D341Med (cell line): ENCODE measurements around the gene INTS6.

Source experiments
- DNase-seq: peaks from one replicate; pipeline ENCODE4 v3.0.0; 2012; ENCODE audit warnings: low spot score

The INTS6 gene

DNA sequence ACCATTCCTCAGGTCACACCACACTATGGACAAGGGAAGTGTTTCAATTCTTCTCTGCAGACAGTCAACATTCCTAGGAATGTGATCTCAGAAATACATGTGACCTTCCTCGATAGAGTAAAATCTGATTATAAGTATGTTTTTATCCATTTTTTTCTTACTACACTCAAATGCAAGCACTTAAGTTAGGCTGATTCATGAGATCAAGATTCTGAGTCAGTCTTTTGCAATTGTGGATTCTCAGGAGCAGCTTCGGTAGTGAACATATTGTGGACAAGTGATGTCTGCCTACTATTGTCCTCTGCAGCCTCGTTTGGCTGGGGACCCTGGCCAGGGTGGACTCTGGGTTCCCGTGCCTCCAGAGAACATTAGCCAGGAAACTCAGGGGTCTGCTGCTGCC is 110.1 kb downstream of the INTS6 start:
- no peak for DNase-seq

DNA sequence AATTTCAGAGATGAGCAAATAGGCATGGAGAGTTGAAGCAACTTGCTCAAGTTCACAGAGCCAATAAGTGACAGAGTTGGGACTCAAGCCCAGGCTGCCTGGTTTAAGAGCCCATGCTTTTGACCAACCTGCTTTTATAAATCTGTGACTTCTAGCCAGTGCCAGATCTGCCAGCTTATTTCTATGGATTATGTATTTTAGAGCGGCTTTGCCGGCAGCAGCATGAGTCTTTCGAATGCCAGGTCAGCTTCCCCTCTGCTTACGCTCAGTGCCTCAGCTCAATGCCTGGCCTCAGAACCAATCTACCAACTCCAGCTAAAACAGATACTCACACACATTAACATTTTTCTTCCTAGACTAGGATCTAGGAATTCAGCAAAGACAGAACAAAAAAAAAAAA is 111.0 kb downstream of the INTS6 start:
- peak; percentile 76 for DNase-seq

DNA sequence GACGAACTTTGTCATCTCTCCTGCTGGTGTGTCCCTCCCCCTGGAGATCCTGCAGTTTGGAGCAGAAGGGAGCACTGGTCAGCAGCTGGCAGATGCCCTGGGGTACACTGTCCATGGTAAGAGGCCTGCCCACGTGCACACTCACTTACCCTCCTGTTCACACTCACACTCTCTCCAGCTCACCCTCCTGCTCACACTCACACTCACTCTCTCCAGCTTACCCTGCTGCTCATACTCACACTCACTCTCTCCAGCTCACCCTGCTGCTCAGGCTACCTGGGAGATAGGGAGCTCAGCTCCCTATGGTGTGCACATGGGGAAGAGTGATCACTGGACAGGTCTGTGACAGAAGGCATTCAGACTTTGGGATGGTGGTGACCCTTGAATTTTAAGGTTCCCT is 111.6 kb downstream of the INTS6 start:
- DNase-seq: no peak

DNA sequence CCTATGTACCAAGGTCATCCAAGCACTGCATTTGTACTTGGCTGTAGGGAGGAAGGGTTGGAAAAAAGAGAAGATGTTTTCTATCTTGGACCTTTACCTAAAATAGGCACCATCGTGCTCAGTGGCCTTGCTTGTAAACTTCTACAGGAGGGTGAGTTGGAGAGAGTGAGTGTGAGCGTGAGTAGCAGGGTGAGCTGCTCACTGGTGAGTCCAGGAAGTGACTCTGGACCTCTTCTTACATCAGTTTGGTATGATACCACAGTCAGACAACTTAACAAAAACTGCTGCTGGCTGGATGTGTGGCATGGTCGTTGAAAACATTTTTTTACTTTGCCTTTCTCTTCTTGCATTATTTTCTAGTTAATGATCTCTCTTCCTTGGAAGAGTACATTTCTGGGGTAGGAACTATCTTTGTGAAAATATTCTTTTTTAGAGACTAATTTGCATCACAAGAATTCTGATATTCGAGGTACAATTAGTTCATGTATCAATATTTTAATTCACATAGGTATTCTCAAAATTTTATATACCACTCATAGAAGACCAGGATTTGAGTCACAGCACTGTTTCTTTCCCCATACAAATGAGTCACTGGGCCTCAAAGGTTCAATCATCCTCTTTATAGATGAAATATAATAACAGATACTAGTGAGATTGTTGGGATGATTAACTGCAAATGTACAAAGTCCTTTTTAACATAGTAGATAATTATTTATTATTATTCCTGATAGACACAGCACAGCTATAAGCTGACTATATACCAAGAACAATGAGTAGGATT is 112.7 kb downstream of the INTS6 start:
- no peak for DNase-seq

DNA sequence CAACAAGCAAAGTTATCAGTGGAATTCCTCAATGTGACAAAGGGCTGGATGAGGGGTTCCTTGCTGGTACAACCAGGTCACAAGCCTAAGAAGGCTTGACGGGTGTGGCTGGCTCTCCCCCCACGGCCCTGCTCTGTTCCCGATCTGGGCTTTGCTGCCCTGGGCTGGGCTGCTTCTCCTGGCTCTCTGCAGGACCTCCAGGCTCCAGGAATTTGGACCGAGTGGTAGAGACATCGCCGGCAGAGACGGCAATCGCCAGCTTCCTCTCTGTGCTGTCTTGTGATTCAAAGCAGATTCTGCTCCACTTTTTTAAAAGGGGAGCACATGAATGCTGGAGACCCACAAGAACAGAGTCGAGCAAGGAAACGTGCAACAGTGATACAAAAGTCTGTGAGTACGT is 113.5 kb downstream of the INTS6 start, which contains the start of gene SERPINE3:
TSS of gene SERPINE3 (plus strand) at position 338 of the 400 bp plus-strand sequence. CDS start 1,401 bp downstream, outside the sequence.
- DNase-seq: no peak

DNA sequence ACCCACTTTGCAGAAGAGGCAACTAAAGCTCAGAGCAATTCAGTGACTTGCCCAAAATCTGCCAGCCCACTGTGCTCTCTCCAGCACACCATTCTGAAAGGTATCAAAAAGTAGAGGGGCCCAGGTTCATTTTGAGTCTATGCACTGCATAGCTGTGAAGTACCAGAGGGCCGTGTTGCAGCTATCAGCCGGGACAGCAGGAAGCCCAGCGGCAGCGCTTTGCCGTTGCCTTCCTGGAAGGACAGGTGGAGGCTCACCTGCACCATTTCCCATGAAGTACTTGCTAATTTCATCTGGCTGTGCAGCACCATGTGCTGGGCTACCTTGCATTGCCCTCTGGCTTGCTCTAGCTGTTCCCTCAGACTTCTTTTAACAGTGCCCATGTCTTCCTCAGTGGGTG is 116.1 kb downstream of the INTS6 start:
- DNase-seq: no peak

DNA sequence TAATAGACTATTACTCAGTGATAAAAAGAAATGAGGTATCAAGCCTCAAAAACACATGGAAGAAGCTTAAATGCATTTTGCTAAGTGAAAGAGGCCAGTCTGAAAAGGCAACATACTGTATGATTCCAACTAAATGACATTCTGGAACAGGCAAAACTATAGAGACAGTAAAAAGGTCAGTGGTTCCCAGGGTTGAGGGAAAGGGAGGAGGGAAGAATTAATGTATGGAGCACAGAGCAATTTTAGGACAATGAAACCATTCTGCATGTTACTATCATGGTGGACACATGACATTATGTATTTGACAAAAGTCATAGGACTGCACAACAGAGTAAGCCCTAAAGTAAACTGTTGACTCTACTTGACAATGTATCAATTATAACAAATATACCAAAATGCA is 119.0 kb downstream of the INTS6 start:
- no peak for DNase-seq

DNA sequence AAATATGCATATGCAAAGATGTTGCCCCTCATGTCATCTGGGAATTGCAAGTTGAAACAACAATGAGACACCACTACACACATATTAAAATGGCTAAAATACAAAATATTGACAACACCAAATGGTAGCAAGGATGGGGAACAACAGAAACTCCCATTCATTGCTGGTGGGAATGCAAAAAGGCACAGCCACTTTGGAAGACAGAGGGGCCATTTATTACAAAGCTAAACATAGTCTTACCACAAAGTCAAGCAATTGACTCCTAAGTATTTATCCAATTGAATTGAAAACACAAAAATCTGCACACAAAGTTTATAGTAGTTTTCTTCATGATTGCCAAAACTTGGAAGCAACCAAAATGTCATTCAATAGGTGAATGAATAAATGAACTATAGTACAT is 119.4 kb downstream of the INTS6 start:
- no peak for DNase-seq

DNA sequence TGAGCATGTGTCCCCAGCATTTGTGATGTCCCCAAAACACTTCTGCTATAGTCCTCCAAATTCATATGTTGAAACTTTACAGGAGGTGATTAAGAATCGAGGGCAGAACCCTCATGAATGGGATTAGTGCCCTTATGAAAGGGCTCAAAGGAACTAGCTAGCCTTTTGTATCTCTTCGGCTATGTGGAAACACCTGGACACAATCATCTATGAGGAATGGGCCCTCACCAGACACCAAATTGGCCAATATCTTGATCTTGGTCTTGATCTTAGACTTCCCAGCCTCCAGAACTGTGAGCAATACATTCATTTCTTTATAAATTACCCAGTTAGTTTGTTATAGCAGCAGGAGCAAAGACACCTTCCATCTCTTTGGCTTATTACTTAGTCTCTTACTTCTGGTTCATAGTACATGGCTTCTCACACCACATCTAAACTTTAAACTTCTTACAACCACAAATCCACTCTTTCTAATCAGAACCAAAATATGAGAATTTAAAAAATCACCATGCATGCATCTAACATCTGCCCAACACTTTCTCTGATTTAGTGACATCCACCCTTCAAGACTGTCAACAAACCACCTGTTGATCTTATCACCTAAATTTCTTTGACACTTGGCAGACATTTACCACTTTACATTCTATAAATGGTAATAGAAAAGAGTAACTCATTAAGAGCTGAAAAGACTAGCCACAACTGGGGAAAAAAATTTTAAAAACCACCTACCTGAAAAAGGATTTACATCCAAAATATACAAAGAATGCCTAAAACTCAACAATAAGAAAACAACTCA is 120.1 kb downstream of the INTS6 start:
- no peak for DNase-seq

DNA sequence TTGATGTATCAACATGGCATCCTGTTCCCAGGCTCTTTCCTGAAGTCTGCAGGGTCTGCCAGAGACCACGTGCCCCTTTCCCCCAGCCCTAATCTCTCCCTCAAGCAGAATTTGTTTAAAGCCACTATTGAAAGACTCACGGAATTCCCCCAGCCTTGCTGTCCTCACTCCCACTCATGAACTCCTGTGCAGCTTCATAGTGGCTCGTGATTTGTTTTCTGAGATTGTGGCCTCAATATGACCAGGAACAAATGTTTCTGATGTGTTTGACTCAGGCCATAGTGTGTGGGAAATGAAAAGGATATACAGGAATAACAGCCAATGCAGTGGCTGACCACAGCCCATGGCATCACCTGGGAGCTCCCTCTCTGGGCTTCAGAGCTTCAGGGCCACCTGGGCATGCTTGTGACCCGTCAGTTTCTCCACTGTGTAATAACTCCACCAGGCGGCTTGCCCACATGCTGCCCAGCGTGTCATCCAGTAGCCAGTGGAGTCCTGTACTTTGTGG is 121.4 kb downstream of the INTS6 start:
- no peak for DNase-seq

DNA sequence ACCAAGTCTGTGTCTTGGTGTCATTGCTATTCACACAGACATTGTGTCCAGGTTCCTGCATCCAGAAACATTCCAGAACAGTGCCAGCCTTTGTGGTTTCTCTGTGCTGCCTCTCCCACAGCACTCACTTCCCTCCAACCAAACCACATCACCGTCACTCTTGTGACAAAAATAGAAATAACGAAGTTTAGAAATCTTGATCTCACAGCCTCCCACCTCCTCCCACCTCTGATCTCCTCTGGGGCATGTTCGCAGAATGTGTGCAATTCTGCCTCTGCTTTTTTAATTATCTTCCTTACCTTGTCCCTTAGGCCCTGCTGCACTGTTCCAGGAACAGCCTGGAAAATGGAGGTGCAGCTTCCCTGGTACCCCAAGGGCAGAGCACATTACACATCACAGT is 122.0 kb downstream of the INTS6 start:
- no peak for DNase-seq

DNA sequence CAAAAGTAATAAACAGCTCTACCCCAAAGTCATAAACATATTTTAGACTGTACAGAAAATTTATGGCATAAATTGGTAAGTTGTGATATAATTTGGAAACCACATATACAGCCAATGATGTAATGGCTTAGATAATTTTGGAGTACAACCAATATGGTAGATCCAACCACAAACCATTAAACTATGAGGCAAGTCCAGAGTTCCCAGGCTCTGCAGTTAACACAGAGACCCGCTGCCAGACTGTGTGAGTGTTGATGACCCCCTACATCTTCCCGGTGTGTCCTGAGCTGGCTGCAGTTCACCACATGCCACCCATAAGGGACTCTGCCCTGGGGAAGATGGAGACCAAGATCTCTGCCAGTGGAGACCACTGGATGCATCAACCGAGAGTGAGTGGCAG is 123.2 kb downstream of the INTS6 start:
- no peak for DNase-seq

DNA sequence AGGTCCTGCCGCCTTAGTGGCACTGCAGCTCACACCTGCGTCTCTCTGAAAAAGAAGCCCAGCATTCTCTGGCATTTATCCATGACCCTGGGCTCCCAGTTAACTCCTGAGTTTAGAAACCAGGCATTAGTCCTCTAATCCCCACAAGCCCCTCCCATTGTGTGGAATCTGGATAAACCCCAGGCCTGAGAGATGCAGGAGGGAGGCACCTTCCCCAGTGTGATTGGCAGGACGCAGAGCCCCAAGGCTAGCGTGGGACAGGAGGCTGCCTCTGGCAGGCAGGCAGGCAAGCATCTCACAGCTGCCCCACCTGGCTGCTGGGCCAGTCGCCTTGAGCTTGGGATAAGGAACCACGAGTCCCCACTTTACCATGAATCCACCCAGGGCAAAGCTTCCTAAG is 124.3 kb downstream of the INTS6 start:
- peak; percentile 85 for DNase-seq

DNA sequence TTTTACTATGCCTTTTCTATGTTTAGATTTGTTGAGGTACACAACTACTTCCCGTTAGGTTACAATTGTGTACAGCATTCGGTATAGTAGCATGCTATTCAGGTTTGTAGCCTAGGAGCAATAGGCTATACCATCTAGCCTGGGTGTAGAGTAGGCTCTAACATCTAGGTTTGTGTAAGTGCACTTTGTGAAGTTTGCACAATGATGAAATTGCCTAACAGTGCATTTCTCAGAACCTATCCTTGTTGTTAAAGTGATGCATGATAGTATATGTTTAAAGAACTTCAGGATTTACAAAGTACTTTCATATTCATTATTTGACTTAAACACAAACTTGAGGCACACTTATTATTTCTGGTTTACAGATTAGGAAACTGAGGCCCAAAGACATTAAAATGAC is 124.9 kb downstream of the INTS6 start:
- no peak for DNase-seq

DNA sequence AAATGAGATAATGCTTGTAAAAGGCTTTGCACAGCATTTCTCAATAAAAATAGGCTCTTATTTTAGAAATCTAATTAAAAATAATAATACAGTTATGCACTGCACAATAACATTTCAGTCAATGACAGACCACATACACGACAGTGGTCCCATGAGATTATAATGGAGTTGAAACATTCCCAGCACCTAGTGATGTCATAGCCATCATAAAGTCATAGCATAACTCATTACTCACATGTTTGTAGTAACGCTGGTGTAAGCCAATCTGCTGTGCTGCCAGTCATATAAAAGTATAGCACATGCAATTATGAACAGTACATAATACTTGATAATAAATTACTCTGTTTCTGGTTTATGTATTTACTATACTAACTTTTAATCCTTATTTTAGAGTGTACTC is 126.1 kb downstream of the INTS6 start:
- DNase-seq: no peak

DNA sequence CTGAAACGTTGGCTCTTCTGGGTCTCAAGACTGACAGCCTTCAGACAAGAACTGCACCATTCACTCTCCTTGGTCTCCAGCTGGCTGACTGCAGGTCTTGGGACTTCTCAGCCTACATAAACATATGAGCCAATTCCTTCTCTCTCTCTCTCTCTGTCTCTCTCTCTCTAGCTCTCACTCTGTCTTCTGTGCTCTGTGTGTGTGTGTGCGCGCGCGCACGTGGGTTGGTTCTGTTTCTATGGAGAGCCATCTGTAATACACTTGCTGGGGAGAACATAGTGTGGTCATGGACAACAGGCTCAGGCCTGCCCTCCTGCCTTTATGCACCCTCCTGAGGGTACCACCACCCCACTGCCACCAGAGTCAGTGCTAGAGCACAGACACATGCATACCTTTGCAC is 127.0 kb downstream of the INTS6 start:
- DNase-seq: no peak

DNA sequence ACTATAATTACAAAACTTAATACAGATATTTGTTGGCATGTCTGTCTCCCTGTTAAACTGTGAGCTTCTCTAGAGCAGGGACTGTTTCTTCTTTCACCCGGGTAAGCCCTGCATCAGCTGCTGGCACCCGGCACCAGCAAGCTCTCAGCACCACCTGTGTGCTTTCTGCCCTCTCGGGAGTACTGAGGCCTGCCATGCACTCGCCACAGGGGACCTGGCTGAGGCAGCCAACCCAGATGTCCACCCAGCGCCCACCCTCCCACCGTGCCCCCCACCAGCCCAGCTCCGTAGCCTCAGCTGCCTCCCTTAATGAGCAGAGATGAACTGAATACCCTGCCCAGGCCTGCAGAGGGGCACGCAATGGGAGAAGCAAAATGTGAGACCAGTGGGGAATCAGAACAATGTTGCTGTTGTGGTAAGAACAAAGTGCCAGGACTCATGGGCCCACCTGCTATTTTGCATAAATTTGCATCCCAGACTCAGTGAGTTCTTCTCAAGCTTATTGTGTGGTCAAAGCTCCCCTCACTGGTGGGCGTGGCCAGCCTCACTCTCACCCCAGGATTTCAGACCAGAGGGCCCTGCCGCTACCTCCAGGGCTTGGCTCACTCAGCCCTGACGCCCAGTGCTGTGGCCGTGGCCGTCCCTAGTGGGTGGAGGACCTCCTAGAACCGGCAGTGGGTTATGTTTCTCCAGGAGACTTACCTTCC is 128.0 kb downstream of the INTS6 start:
- DNase-seq: no peak

DNA sequence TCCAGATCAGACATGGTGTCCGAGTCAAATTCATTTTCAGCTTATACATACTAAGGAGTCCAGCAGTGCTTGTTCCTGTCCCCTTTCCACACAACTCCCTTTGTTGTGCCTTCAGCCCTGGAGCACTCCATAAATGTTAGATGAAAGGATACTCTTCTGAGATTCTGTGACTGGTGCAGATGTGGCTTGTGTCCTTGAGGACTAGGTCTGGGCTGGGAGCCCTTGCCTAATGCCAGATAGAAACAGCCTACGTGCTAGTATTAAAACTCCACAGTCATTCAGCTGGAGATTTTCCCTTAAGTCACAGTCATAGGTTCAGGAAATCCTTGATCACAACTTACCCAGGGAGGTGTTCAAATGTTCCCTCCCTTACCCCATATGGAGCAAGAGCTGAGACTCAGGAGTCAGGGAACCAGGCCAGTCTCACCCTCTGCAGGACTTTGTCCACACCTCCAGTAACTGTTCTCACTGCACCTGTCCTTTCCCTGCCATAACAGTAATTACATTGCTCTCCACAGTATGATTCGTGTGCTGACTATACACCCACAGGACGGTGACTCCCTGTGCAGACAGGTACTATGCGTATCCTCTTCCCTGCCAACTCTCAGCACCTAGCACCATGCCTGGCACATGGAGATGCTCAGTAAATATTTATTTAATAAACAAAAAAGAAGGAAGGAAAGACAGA is 128.9 kb downstream of the INTS6 start:
- DNase-seq: no peak

DNA sequence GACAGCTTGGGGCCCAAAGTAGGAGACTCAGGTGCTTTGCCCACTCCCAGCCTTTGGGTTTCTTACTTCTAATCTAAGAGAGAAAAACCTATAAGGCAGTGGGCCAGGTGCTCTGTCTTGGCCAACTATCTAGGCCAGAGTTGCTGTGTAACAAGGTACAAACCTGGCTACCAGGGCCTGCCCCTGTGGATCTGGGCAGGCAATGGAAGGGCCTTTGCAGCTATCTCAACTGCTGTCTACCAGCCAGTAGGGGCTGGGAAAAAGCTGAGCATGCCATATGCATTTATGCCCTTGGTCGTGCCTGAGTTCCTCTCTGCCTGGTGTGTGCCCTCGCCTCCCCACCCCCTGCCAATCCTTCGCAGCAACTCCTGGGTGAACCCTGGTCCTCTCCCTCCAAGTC is 130.0 kb downstream of the INTS6 start:
- no peak for DNase-seq

DNA sequence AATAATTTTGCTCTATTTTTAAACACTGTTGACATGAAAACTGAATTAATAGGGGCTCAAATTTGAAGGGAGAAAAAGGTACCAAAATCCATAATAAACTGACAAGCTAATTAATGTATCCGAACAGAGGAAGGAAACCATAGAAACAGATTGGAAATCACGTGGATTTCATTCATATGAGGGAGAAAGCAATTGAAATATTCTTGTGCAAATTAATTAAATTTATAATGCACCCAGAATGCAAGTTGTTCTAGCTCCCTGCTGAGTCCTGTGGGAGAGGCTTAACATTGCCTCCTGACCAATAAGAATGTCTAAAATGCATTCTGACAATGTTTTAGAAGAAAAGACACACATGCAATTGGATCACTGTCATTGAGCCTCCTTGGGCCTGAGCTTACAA is 131.0 kb downstream of the INTS6 start:
- DNase-seq: no peak

DNA sequence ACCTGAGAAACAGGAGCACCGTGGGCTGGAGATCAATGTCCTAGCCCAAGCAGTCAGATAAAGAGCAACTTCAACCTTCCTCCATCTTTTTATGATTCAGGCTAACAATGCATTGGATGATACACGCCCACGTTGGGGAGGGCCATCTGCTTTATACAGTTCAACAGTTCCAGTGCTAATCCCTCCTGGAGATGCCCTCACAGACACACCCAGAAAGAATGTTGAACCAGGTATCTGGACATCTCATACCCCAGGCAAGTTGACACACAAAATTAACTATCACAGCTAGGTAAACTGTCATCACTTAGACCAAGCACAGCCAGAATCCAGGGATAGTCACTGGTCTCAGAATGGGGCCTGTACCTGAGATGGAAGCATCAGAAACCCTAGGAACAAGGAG is 134.0 kb downstream of the INTS6 start:
- no peak for DNase-seq

DNA sequence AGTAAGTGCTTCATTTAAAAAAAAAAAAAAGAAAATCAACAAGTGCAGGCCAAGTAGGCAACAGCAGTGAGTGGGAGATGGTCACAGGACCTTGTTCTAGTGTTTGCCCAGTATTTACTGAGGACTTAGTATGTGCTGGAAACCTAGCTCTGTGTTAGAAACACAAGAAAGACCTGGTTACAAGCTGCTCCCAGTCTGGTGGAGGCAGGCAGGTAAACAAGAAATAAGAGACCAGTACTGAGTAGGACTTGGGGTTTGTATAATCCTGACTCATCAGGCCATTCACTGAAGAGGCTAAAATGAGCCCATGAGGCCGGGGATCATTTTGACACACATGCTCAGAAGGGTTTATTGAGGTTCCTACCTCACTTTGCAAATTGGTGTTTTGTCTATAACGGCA is 134.8 kb downstream of the INTS6 start:
- no peak for DNase-seq
